GM23338 (cell line): ENCODE data around the gene MAPKBP1. TPM values are rescaled to one million over a fixed set of nuclear protein-coding genes. Genes with fewer than 3 reads are reported as not detected.

ENCODE experiments used
- ATAC-seq: fragments of 200-7000 bp; cut with Tn5 transposase; 3 replicates; pipeline ENCODE4 v1.9.1; 2020
- DNase-seq: peaks from one replicate; pipeline ENCODE4 v3.0.0-alpha.2; 2015; ENCODE audit warnings: low spot score
- H2AFZ ChIP-seq: fragments of 200-600 bp; sonication (generic); 2 replicates; pipeline ENCODE4 v1.8.0; 2016; ENCODE audit warnings: antibody characterized with exemption, mild to moderate bottlenecking, moderate library complexity
- H3F3A ChIP-seq: fragments of 200-600 bp; sonication (generic); replicated peaks from 2 replicates; pipeline ENCODE4 v1.8.0; 2017; ENCODE audit warnings: antibody characterized with exemption, mixed run types, low read depth
- H3K27ac ChIP-seq: fragments of 200-600 bp; sonication (generic); 2 replicates; pipeline ENCODE4 v1.6.1; 2016; ENCODE audit warnings: low read depth
- H3K27me3 ChIP-seq: fragments of 200-600 bp; sonication (generic); 2 replicates; pipeline ENCODE4 v1.8.0; 2016; ENCODE audit warnings: mild to moderate bottlenecking, mixed run types, moderate library complexity; ENCODE audit not compliant: insufficient read depth
- H3K36me3 ChIP-seq: fragments of 200-600 bp; sonication (generic); 2 replicates; pipeline ENCODE4 v1.8.0; 2016; ENCODE audit warnings: mild to moderate bottlenecking; ENCODE audit not compliant: insufficient read depth
- H3K4me1 ChIP-seq: fragments of 200-600 bp; sonication (generic); 2 replicates; pipeline ENCODE4 v1.8.0; 2016; ENCODE audit warnings: mild to moderate bottlenecking, moderate library complexity; ENCODE audit not compliant: insufficient read depth
- H3K4me2 ChIP-seq: fragments of 200-600 bp; sonication (generic); 2 replicates; pipeline ENCODE4 v1.7.1; 2017; ENCODE audit warnings: mixed run types
- H3K4me3 ChIP-seq: fragments of 200-600 bp; sonication (generic); 2 replicates; pipeline ENCODE4 v1.6.1; 2016; ENCODE audit warnings: mixed run types
- H3K79me2 ChIP-seq: fragments of 200-600 bp; sonication (generic); replicated peaks from 2 replicates; pipeline ENCODE4 v1.8.0; 2017; ENCODE audit warnings: mild to moderate bottlenecking; ENCODE audit not compliant: insufficient read depth
- H3K9me2 ChIP-seq: fragments of 200-600 bp; sonication (generic); 2 replicates; pipeline ENCODE4 v1.8.0; 2017; ENCODE audit not compliant: insufficient read depth
- H4K20me1 ChIP-seq: fragments of 200-600 bp; sonication (generic); replicated peaks from 2 replicates; pipeline ENCODE4 v1.8.0; 2017; ENCODE audit warnings: mild to moderate bottlenecking; ENCODE audit not compliant: insufficient read depth
- H3K27ac Mint-ChIP-seq: 2 replicates; pipeline ENCODE4 v1.8.0; 2020; ENCODE audit warnings: inconsistent platforms, mild to moderate bottlenecking, moderate library complexity, mixed read lengths
- H3K27me3 Mint-ChIP-seq: 3 replicates; pipeline ENCODE4 v1.8.0; 2022; ENCODE audit warnings: low read depth, mild to moderate bottlenecking, moderate library complexity, mixed read lengths, inconsistent platforms; ENCODE audit not compliant: insufficient read depth, poor library complexity
- H3K36me3 Mint-ChIP-seq: 3 replicates; pipeline ENCODE4 v1.8.0; 2021; ENCODE audit warnings: low read depth, mild to moderate bottlenecking, inconsistent platforms, moderate library complexity, mixed read lengths
- H3K4me1 Mint-ChIP-seq: 3 replicates; pipeline ENCODE4 v1.8.0; 2020; ENCODE audit warnings: mild to moderate bottlenecking, inconsistent platforms, mixed read lengths
- H3K4me3 Mint-ChIP-seq: 3 replicates; pipeline ENCODE4 v1.8.0; 2021; ENCODE audit warnings: moderate library complexity, mild to moderate bottlenecking, inconsistent platforms, mixed read lengths
- H3K9me3 Mint-ChIP-seq: 3 replicates; pipeline ENCODE4 v1.8.0; 2020; ENCODE audit warnings: moderate library complexity, mild to moderate bottlenecking, inconsistent platforms, mixed read lengths
- CREB1 ChIP-seq: fragments of 250-450 bp; sonication (Bioruptor Pico); IDR thresholded peaks from 2 replicates; pipeline ENCODE4 v1.5.0; 2020; ENCODE audit warnings: low read depth, mild to moderate bottlenecking, moderate library complexity
- CTCF ChIP-seq, 2 experiments: fragments of 200-600 bp in 1 of 2; sonication (generic) in 1 of 2; conservative IDR thresholded peaks; 2 replicates each; pipeline versions ENCODE4 v1.5.1 to v1.6.1; 2016 to 2017; ENCODE audit warnings: antibody characterized with exemption in 2 of 2, low read depth in 2 of 2, mild to moderate bottlenecking in 2 of 2, moderate library complexity in 1 of 2
- EZH2 ChIP-seq: fragments of 200-600 bp; sonication (generic); IDR thresholded peaks from one replicate; pipeline ENCODE4 v1.8.0; 2017; ENCODE audit warnings: antibody characterized with exemption, mild to moderate bottlenecking, low read depth; ENCODE audit not compliant: unreplicated experiment
- JUNB ChIP-seq: IDR thresholded peaks from one replicate; pipeline ENCODE4 v1.6.1; 2016; ENCODE audit warnings: antibody characterized with exemption; ENCODE audit not compliant: unreplicated experiment
- POLR2AphosphoS5 ChIP-seq: IDR thresholded peaks from 2 replicates; pipeline ENCODE4 v1.6.1; 2016; ENCODE audit warnings: antibody characterized with exemption, low read depth
- REST ChIP-seq: IDR thresholded peaks from one replicate; pipeline ENCODE4 v1.6.1; 2018; ENCODE audit warnings: antibody characterized with exemption; ENCODE audit not compliant: unreplicated experiment
- STAT1 ChIP-seq: IDR thresholded peaks from one replicate; pipeline ENCODE4 v1.6.1; 2016; ENCODE audit warnings: antibody characterized with exemption; ENCODE audit not compliant: unreplicated experiment
- ZNF114 ChIP-seq: fragments of 250-450 bp; sonication (Bioruptor Pico); IDR thresholded peaks from 2 replicates; pipeline ENCODE4 v1.5.0; 2020; ENCODE audit warnings: mild to moderate bottlenecking, moderate library complexity
- polyA plus RNA-seq: library from polyadenylated mRNA; unstranded; fragments of >200 nt; fragmentation: Nextera tagmentation; extraction: Ambion mirVana; gene quantifications from 2 replicates; pipeline ENCODE4 v1.2.1, GENCODE V29; 2016
- total RNA-seq: library from RNA; depleted of rRNA; stranded (reverse); fragments of >200 nt; shearing (Covaris generic); gene quantifications from 2 replicates; pipeline ENCODE4 v1.2.3, GENCODE V29; 2014
- TF ChIP-seq, protein P1 (sequence below): fragments of 250-450 bp; sonication (Bioruptor Pico); IDR thresholded peaks from 2 replicates; pipeline ENCODE4 v1.5.0; 2020; ENCODE audit warnings: mild to moderate bottlenecking, moderate library complexity

The MAPKBP1 gene
- total and polyA plus RNA-seq, 2 experiments from 2014 or later = 1.9 to 8.9 TPM

DNA sequence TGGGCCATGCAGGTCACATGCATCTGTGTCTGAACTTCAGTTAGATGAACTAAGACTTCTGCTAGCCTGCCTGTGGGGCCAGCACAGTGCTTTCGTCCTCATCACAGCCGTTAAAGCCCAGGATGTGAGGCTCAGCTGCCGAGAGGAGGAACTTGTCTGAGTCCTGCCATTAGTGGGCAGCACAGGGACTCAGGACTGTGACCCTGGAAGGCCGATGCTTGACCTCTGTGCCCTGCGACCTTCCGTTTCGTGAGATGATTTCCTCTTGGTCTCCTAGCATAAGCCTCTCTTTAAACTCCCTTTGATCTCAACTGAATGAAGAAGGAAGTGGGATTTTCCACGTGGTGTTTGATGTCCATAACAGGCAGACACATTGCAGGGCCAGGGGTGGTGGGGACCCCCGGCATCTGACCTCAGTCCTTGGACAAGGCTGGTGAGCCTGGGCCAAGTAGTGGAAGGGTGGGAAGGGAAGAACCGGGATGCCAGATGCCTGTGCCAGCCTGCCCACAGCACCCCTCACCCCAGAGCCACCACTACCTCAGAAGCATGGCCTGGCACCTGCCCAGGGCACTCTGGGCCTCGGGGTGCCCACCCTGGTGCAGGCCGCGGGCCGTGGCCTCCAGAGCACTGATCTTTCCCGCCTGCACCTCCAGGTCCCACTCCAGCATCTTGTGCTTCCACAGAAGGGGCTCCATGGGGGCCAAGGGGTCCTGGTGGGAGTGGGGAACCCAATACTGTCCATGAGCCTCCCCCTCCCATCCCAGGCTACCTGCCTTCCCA lies 86.0 kb downstream of the MAPKBP1 start:
- ATAC-seq = no peak
- H4K20me1 ChIP-seq = no peaks in the 10 kb centered on the region
- H3K36me3 ChIP-seq = no peaks in the 10 kb centered on the region
- Mint-ChIP-seq H3K4me3 (no peak overlapping the region), H3K4me1 (peaks cover 20% of the 10 kb centered on the region), H3K27me3 (peaks cover 6% of the 10 kb centered on the region), H3K9me3 (no peaks in the 10 kb centered on the region), H3K27ac (no peak overlapping the region), H3K36me3 (no peaks in the 10 kb centered on the region)
- H3F3A ChIP-seq = no peaks in the 10 kb centered on the region
- H2AFZ ChIP-seq = no peak overlapping the region; the same call in 1 of the 2 replicates
- TF ChIP-seq CTCF (conservative IDR thresholded peaks at IDR 0.05; ENCODE audit: low read depth in 2 of 2) = peak; percentile 19 to 48; a peak in 3 of 4 replicates
- TF ChIP-seq JUNB = no peak
- no peak overlapping the region for H3K27ac ChIP-seq
- no peaks in the 10 kb centered on the region for H3K4me1 ChIP-seq
- no peaks in the 10 kb centered on the region for H3K9me2 ChIP-seq
- no peak for DNase-seq
- no peaks in the 10 kb centered on the region for H3K79me2 ChIP-seq
- no peaks in the 10 kb centered on the region for H3K27me3 ChIP-seq
- H3K4me3 ChIP-seq = no peak overlapping the region
- no peak overlapping the region for H3K4me2 ChIP-seq

DNA sequence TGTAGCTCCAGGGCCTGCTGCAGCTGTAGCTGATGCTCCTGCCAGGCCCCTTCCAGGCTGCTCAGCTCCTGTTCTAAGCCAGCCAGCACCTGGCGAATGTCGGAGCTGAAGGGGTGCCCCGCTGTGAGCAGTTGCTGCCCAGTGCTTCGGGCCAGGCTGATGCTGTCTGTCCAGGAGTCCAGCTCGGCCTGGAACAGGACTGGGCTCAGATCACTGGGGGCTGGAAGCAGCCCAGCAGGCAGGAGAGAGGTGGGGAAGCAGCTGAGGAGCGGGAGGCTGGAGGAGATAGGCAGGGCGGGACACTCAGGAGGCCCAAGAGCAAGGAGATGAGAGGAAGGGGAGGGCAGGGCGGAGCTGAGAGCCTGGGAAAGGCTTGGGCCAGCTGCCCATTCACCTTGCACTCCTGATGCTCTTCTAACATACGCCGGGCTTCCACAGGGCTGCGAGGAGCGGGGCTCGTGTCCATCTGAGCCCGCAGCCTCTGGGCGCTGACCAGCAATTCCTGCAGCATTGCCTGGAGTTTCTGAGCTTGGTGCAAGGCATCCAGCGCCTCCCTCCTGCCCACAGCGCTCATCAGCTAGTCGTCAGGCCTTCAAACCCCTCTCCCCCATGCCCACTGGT lies 87.6 kb downstream of the MAPKBP1 start:
- no peak overlapping the region for H2AFZ ChIP-seq
- H3K4me1 ChIP-seq = no peaks in the 10 kb centered on the region
- Mint-ChIP-seq H3K4me3 (no peak overlapping the region), H3K4me1 (peaks cover 13% of the 10 kb centered on the region), H3K9me3 (no peaks in the 10 kb centered on the region), H3K36me3 (no peaks in the 10 kb centered on the region), H3K27ac (no peak overlapping the region), H3K27me3 (peaks cover 3% of the 10 kb centered on the region)
- ATAC-seq (no peak), DNase-seq (no peak)
- no peaks in the 10 kb centered on the region for H3K36me3 ChIP-seq
- H3K4me3 ChIP-seq = no peak overlapping the region
- no peaks in the 10 kb centered on the region for H3K9me2 ChIP-seq
- no peak overlapping the region for H3K27ac ChIP-seq
- no peaks in the 10 kb centered on the region for H4K20me1 ChIP-seq
- no peaks in the 10 kb centered on the region for H3K79me2 ChIP-seq
- H3K4me2 ChIP-seq = no peak overlapping the region
- H3F3A ChIP-seq = no peaks in the 10 kb centered on the region
- no peaks in the 10 kb centered on the region for H3K27me3 ChIP-seq
- TF ChIP-seq ZNF114 (CRISPR knock-in tag) (no peak), EZH2 (no peak), REST (no peak), CREB1 (CRISPR knock-in tag) (no peak), POLR2AphosphoS5 (no peak), STAT1 (no peak), JUNB (no peak)
- TF ChIP-seq, protein P1, sequence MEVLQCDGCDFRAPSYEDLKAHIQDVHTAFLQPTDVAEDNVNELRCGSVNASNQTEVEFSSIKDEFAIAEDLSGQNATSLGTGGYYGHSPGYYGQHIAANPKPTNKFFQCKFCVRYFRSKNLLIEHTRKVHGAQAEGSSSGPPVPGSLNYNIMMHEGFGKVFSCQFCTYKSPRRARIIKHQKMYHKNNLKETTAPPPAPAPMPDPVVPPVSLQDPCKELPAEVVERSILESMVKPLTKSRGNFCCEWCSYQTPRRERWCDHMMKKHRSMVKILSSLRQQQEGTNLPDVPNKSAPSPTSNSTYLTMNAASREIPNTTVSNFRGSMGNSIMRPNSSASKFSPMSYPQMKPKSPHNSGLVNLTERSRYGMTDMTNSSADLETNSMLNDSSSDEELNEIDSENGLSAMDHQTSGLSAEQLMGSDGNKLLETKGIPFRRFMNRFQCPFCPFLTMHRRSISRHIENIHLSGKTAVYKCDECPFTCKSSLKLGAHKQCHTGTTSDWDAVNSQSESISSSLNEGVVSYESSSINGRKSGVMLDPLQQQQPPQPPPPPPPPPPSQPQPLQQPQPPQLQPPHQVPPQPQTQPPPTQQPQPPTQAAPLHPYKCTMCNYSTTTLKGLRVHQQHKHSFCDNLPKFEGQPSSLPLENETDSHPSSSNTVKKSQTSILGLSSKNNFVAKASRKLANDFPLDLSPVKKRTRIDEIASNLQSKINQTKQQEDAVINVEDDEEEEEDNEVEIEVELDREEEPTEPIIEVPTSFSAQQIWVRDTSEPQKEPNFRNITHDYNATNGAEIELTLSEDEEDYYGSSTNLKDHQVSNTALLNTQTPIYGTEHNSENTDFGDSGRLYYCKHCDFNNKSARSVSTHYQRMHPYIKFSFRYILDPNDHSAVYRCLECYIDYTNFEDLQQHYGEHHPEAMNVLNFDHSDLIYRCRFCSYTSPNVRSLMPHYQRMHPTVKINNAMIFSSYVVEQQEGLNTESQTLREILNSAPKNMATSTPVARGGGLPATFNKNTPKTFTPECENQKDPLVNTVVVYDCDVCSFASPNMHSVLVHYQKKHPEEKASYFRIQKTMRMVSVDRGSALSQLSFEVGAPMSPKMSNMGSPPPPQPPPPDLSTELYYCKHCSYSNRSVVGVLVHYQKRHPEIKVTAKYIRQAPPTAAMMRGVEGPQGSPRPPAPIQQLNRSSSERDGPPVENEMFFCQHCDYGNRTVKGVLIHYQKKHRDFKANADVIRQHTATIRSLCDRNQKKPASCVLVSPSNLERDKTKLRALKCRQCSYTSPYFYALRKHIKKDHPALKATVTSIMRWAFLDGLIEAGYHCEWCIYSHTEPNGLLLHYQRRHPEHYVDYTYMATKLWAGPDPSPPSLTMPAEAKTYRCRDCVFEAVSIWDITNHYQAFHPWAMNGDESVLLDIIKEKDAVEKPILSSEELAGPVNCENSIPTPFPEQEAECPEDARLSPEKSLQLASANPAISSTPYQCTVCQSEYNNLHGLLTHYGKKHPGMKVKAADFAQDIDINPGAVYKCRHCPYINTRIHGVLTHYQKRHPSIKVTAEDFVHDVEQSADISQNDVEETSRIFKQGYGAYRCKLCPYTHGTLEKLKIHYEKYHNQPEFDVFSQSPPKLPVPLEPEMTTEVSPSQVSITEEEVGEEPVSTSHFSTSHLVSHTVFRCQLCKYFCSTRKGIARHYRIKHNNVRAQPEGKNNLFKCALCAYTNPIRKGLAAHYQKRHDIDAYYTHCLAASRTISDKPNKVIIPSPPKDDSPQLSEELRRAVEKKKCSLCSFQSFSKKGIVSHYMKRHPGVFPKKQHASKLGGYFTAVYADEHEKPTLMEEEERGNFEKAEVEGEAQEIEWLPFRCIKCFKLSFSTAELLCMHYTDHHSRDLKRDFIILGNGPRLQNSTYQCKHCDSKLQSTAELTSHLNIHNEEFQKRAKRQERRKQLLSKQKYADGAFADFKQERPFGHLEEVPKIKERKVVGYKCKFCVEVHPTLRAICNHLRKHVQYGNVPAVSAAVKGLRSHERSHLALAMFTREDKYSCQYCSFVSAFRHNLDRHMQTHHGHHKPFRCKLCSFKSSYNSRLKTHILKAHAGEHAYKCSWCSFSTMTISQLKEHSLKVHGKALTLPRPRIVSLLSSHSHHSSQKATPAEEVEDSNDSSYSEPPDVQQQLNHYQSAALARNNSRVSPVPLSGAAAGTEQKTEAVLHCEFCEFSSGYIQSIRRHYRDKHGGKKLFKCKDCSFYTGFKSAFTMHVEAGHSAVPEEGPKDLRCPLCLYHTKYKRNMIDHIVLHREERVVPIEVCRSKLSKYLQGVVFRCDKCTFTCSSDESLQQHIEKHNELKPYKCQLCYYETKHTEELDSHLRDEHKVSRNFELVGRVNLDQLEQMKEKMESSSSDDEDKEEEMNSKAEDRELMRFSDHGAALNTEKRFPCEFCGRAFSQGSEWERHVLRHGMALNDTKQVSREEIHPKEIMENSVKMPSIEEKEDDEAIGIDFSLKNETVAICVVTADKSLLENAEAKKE (CRISPR knock-in tag) = no peak
